HG03442 (cell line): Measurements from ENCODE around the gene SLC2A6.
A peak's percentile ranks its signal among the peaks of the same experiment; 100 is the strongest.

ENCODE experiments used
- ATAC-seq: cut with Tn5 transposase; IDR thresholded peaks from one replicate; pipeline ENCODE4 v1.9.1; 2021; ENCODE audit warnings: mild to moderate bottlenecking, moderate library complexity; ENCODE audit not compliant: unreplicated experiment

SLC2A6 gene

GRCh38 chr9:133499132-133499891, 20.4 kb upstream of the SLC2A6 start:
- ATAC-seq = no peak

DNA sequence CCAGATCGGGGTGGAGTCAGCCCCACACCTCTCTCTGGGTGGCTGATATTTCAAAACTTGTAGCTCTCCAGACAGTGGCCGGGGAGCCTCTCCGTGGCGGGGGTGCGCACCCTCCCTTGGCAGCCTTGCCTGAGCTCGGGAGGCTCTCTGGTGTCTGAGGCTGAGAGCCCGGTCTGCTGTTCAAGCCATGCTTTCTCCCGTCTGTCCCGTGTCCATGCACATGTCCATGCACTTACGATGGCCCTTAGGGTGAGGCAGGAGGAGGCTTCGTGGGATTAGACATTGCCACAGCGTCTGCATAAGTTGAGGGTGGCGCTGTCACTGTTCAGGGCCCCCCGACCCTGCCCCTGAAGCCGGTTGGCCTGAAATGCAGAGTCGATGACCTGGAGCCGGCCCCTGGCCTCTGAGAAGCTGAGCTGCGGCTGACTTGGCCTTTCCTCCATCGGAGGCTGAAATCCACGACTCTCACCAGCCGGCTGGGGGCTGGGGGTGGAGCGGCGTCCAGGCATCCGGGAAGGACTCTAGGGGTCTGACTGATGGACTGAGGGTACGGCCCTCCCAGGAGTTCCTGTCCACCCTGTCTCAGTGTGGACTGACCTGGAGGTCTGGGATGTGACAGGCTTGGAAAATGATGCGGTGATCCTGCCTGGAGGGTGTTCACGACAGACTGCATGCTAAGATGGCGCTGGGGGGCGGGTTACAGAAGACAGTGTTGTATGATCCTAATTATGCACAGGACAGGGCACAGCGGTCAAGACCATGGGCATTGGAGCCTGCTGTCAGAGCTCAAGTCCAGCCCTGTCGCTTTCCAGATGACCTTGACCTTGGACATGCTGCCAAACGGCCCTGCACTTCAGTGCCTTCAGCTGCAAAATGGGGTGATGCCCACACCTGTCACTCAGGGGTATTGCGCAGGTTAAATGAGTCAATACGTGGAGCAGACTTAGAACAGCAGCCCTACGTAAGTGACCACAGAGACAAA, 18.3 kb upstream of the SLC2A6 start:
- ATAC-seq = no peak

DNA sequence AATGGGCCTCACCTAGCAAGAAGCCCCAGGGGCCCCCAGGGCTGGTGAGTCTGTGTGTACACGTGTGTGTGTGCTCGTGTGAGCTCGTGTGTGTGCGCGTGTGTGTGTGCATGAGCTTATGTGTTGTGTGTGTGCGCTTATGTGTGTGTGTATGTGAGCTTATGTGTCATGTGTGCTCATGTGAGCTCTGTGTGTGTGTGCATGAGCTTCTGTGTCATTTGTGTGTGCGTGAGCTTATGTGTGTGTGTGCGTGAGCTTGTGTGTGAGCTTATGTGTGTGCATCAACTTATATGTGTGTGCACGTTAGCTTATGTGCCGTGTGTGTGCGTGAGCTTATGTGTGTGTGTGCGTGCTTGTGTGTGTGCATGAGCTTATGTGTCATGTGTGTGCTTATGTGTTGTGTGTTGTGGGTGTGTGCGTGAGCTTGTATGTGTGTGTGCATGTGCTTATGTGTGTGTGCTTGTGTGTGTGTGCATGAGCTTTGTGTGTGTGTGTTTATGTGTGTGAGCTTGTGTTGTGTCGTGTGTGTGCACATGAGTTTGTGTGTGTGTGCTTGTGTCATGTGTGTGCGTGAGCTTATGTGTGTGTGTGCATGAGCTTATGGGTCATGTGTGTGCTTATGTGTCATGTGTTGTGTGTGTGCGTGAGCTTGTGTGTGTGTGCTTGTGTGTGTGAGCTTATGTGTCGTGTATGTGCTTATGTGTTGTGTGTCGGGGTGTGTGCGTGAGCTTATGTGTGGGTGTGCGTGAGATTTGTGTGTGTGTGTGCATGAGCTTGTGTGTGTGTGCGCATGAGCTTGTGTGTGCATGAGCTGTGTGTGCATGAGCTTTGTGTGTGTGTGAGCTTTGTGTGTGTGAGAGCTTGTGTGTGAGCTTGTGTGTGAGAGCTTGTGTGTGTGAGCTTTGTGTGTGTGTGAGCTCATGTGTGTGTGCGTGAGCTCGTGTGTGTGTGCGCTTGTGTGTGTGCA, 16.7 kb upstream of the SLC2A6 start:
- ATAC-seq = no peak

- no peak for ATAC-seq
Measured at GRCh38 chr9:133494636-133495326, 15.9 kb upstream of the SLC2A6 start.

DNA sequence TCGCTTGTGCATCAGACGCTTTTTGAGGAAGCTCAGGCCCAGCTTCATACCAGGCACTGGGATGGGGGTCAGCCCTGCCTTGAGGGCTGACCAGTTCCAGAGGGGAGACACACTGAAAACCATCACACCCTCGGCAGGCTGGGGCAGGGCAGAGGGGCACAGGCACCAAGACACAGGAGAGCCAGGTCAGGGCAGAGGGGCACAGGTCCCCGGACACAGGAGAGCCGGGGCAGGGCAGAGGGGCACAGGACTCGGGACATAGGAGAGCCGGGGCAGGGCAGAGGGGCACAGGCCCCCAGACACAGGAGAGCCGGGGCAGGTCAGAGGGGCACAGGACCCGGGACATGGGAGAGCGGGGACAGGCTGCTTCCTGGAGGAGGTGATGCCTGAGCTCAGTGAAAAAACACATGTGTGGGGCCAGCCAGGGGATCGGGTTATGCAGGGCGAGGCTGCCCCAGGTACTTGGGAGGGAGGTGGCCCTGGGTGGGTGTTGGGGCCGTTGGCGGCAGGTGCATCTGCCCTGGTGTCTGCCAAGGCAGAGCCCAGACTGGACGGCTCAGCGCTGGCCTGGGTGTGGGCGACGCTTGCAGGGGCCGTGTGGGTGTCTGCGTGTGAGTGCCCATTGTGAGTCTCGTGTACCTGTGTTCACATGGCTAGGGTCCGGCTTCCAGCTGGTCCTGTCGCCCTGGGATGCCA, 15.1 kb upstream of the SLC2A6 start:
- ATAC-seq = no peak

GRCh38 chr9:133493428-133493827, 14.5 kb upstream of the SLC2A6 start:
- ATAC-seq = no peak

DNA sequence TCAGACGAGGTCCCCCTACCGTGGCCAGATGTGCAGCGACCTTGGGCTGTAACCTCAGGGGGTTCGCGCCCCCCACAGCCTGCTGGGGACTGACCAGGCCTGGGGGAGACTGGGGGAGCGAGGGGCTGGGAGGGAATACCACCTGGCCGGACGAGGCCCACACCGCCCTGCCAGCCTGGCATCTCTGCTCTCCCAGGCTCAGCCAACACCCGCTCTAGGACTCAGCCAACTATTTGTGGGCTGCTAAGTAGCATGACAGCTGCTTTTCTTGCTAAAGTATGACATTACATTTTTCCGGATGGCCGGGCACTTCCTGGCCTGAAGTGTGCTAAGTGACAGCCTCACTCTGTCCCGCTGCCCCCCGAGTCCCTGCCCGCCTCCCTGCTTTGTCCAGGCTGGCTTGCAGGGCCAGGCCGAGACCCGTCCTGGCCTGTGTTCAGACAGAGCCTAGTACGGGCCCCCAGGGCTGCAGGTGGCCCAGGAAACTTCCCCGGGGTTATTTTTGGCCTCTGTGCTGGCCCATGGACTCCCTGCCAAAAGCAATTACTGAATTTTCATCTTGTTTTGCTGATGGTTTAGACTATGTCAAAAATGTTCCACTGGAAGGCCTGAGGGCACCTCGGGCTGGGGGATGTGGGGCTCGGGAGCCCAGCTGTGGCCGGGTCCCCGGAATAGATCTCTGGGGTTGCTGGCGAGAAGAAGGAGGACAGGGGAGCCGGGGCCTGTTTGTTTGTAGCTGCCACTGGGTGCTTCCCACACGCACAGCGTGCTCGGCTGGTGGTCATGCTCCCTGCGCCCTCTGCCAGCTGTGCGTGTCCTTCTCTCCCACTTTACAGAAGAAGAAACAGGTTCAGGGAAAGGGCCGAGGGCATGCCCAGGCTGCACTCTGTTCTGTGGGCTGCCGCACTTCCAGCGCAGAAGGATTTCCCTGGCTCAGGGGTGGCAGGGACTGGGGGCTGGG, 13.4 kb upstream of the SLC2A6 start:
- no peak for ATAC-seq

DNA sequence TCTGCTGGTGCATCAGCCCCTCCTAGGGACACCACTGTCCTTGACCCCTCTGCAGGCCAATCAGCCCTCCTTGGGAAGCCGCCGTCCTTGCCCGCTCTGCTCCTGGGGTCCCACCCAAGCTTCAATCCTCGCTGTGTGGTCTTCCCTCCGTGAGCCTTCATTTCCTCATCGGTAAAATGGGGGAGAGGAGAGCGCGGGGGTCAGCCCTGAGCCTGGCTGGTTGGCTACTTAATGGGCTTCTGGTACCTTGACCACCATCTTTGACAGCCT, 12.7 kb upstream of the SLC2A6 start:
- ATAC-seq = no peak

- no peak for ATAC-seq
Measured at GRCh38 chr9:133490865-133491655, 12.2 kb upstream of the SLC2A6 start.

GRCh38 chr9:133490201-133490681, 11.3 kb upstream of the SLC2A6 start:
- no peak for ATAC-seq

GRCh38 chr9:133489253-133490190, 10.6 kb upstream of the SLC2A6 start:
- ATAC-seq = no peak

GRCh38 chr9:133488686-133489252, 9.9 kb upstream of the SLC2A6 start:
- no peak for ATAC-seq

- no peak for ATAC-seq
Measured at GRCh38 chr9:133487331-133487725, 8.4 kb upstream of the SLC2A6 start.

DNA sequence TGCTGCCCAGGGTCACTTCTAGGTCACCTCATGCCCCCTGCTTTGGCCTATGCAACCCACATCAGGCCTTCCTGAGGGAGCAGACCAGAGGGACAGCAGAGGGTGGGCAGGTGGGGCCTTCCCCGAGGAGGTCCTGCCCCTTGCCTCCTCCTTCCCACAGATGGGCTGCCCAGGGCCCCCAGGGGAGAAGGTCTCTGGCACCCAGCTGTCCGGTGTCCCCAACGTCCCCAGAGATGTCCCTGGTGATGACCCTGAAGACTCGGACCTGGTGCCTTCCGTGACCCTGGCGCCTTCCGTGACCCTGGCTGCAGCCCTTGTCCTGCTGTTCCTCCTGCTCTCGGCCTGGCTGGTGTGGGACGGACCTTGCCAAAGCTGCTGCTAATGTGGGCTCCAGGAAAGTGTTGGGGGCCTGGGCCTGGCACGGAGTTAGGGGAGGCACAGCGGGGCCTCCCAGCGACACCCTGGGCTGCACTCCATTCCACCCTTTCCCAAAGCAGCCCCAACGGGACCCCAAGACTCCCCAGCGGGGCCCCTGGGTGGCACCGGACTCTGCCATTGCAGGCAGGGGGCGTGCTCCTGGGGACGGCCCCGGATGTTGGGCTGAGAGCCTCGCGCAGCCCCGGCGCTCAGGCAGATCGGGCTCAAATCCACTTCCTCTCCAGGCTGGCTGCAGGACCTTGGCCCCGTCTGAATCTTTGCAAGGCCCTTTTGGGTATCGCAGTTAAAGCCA, 6.8 kb upstream of the SLC2A6 start:
- ATAC-seq = peak; percentile 8

DNA sequence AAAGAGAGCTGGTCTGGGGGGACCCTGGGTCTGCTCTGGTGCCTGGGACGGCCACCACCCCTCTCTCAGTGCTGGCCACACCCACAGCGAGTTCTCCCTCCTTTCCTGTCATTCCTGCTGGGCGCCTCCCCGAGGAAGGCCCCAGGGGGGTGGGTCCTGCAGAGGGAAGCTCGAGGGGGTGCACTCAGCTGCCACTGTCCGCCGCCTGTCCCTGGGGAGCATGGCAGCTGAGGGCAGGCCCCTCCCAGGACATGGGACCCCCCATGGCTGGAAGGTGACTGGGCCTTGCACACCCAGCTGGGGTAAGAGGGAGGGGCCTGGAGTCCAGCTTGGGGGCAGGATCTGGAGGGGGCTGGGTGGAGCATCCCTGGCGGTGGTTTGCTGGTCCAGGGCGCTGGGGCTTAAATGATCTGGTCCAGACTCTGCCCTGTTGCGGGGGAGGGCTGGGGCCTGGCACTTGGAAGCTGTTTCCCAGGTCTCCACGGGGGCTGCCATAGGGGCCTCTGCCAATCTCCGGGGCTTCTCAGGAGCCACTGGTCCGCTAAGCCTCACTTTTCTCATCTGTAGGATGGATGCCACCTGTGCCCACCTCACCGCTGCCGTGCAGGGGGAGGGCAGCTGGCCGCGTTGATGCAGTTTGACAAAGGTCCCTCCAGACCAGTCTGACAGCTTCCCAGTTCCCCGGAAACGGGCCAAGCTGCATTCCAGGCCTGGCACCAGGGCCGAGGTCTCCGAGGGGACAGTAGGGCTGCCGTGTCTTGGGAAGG, 6.0 kb upstream of the SLC2A6 start:
- ATAC-seq = no peak
